Measurements from ENCODE around the gene SLC17A3.

DNA sequence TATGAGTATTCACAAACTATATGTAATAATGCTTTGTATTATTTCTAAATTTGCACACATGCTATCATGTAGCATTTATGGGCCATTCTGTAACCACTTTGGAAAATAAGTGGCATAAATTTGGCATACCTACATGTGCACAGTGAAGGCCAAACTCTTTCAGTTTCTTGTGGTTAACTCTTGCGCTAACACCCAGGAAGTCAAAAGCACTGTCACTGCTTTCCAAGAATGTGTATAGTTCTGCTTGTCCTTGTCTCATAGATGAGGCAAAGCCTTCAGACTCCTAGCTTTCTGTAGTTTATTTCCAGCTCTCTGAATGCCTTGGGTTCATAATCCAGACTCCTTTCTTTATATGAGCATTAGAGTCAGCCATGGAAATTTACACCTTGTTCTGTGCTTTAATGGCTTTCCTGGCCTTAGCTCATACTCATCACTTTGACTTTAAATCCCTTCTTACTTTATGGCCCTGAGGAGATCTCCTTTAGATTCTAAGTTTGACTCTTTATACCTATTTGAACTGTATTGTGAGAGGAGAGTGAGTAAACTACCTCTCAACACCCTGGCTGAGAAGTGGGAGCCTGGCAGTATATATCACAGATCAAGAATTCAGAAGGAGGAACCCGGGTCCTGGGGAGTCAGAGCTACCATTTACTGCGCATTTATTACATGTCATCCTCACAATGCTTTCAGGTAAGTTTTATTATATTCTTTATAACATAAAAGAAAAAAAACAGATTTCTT lies 949 bp upstream of the SLC17A3 start:
- TF ChIP-seq, protein P1, sequence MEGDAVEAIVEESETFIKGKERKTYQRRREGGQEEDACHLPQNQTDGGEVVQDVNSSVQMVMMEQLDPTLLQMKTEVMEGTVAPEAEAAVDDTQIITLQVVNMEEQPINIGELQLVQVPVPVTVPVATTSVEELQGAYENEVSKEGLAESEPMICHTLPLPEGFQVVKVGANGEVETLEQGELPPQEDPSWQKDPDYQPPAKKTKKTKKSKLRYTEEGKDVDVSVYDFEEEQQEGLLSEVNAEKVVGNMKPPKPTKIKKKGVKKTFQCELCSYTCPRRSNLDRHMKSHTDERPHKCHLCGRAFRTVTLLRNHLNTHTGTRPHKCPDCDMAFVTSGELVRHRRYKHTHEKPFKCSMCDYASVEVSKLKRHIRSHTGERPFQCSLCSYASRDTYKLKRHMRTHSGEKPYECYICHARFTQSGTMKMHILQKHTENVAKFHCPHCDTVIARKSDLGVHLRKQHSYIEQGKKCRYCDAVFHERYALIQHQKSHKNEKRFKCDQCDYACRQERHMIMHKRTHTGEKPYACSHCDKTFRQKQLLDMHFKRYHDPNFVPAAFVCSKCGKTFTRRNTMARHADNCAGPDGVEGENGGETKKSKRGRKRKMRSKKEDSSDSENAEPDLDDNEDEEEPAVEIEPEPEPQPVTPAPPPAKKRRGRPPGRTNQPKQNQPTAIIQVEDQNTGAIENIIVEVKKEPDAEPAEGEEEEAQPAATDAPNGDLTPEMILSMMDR (IDR thresholded peaks at IDR 0.05), result no peak
- TF ChIP-seq POLR2AphosphoS5 (IDR thresholded peaks at IDR 0.05; ENCODE audit: low read depth, low read length) (no peak), SIN3A (IDR thresholded peaks at IDR 0.05; ENCODE audit: borderline replicate concordance, insufficient read depth, low read depth, low read length) (no peak), TCF7L2 (IDR thresholded peaks at IDR 0.05; ENCODE audit: low read depth, low read length) (no peak)
- TF ChIP-seq, protein P2, sequence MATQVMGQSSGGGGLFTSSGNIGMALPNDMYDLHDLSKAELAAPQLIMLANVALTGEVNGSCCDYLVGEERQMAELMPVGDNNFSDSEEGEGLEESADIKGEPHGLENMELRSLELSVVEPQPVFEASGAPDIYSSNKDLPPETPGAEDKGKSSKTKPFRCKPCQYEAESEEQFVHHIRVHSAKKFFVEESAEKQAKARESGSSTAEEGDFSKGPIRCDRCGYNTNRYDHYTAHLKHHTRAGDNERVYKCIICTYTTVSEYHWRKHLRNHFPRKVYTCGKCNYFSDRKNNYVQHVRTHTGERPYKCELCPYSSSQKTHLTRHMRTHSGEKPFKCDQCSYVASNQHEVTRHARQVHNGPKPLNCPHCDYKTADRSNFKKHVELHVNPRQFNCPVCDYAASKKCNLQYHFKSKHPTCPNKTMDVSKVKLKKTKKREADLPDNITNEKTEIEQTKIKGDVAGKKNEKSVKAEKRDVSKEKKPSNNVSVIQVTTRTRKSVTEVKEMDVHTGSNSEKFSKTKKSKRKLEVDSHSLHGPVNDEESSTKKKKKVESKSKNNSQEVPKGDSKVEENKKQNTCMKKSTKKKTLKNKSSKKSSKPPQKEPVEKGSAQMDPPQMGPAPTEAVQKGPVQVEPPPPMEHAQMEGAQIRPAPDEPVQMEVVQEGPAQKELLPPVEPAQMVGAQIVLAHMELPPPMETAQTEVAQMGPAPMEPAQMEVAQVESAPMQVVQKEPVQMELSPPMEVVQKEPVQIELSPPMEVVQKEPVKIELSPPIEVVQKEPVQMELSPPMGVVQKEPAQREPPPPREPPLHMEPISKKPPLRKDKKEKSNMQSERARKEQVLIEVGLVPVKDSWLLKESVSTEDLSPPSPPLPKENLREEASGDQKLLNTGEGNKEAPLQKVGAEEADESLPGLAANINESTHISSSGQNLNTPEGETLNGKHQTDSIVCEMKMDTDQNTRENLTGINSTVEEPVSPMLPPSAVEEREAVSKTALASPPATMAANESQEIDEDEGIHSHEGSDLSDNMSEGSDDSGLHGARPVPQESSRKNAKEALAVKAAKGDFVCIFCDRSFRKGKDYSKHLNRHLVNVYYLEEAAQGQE (IDR thresholded peaks at IDR 0.05; ENCODE audit: insufficient read depth in 1 of 2, low read depth in 2 of 2, low read length in 1 of 2), result no peak
